HG02885 (cell line): ENCODE data around the gene SNAP47.

Source experiments
- ATAC-seq: cut with Tn5 transposase; IDR thresholded peaks from one replicate; pipeline ENCODE4 v1.9.1; 2021; ENCODE audit warnings: mild to moderate bottlenecking; ENCODE audit not compliant: unreplicated experiment, poor library complexity

Gene SNAP47

GRCh38 chr1:227766015-227766634 lies 30.9 kb downstream of the SNAP47 start:
- no peak for ATAC-seq

- ATAC-seq, result no peak
Observed at GRCh38 chr1:227766653-227767277, 31.5 kb downstream of the SNAP47 start.

DNA sequence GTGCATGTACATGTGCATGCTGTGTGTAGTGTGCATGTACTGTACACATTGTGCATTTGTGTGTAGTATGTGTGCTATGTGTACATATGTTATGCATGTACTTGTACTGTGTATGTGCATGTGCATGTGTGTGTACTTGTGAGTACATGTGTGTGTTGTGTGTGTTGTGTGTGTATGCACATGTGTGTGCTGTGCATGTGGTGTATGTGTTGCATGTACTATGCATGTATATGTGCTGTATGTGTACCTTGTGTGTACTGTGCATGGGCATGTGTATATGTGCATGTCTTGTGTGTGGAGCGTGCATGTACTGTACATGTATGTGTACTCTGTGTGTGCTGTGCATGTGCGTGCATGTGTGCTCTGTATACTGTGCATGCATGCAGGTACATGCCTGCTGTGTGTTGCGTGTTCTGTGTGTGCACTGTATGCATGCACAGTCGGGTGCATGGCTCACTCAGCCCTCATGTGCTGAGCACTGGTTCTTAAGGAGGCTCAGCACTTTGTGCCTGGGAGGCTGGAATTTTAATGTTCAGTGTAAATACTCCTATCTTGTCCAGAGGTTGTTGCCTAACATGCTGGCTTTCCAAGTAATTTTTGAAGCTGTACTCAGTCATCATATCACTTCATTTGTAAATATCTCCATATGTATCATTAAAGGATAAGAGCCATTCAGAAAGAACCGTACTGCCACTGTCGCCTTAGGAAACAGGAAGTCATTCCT lies 32.3 kb downstream of the SNAP47 start:
- no peak for ATAC-seq

DNA sequence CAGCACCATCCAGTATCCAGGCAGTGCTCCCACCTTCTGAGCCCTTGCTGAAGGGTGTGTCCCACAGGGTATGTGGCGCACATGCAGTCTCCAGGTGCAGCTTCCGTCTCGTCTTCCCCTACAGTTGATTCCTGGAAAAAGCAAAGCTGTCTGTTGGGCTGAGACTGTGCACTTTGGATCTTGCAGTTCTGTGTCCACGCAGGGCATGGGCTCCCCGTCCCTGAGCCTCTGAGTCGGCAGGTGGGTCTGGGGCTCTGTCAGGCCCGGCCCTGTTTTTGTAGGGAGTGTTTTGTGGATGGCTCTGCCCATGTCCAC lies 32.8 kb downstream of the SNAP47 start:
- no peak for ATAC-seq

- ATAC-seq, result no peak
Observed at GRCh38 chr1:227768640-227769039, 33.4 kb downstream of the SNAP47 start.

GRCh38 chr1:227769047-227769935 lies 34.1 kb downstream of the SNAP47 start:
- ATAC-seq, result no peak

- ATAC-seq, result no peak
Observed at GRCh38 chr1:227769936-227770494, 34.8 kb downstream of the SNAP47 start.

GRCh38 chr1:227770812-227771211 lies 35.6 kb downstream of the SNAP47 start:
- no peak for ATAC-seq

- ATAC-seq, result no peak
Observed at GRCh38 chr1:227771326-227771725, 36.1 kb downstream of the SNAP47 start.

- ATAC-seq, result no peak
Observed at GRCh38 chr1:227771771-227772170, 36.5 kb downstream of the SNAP47 start.

DNA sequence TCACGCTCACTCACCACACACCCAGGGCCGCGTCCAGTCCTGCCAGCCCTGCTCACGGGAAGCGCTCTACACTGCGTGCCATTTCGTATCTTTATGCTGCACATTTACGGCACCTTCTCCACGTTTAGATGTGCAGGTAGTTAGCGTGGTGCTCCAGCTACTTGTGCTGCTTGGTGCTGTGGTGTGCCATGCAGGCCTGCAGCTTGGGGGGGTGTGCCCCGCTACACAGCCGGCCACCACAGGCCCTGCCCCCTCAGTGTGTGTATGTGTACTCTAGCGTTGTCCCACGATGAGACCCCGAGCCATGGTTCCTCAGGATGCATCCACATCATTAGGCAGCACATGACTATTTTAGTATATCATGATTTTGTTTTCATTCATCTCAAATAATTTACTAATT lies 38.3 kb downstream of the SNAP47 start:
- no peak for ATAC-seq

DNA sequence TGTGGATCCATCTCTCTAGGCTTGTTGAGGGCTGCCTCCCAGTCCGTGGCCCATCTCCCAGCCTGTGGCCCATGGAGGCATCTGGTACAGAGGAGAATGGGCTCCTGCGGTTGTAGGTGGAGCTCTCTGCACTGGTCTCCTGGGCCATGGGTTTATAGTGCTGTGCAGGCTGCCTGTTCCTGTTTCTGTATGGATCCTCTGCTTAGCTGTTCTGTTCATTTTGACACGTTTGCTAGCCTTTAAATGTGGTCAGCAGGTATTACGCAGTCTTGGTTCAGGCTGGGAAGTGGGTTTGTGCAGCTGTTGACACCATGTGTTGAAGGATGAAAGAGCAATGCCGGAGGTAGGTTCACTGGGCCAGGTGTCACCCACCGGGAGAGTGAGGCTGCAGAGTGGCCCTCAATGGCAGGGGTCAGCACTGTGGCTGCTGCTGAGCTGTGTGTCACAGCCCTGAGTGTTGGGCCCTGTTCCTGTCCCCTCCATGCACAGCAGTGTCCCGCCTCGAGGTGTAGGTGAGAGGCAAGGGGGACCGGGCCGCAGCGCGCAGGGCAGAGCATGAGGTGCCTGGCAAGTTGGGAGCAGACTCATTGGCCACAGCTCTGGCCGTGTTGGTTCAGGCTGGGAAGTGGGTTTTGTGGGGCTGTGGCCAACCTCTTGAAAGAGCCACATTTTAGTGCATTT lies 39.0 kb downstream of the SNAP47 start:
- ATAC-seq, result no peak

DNA sequence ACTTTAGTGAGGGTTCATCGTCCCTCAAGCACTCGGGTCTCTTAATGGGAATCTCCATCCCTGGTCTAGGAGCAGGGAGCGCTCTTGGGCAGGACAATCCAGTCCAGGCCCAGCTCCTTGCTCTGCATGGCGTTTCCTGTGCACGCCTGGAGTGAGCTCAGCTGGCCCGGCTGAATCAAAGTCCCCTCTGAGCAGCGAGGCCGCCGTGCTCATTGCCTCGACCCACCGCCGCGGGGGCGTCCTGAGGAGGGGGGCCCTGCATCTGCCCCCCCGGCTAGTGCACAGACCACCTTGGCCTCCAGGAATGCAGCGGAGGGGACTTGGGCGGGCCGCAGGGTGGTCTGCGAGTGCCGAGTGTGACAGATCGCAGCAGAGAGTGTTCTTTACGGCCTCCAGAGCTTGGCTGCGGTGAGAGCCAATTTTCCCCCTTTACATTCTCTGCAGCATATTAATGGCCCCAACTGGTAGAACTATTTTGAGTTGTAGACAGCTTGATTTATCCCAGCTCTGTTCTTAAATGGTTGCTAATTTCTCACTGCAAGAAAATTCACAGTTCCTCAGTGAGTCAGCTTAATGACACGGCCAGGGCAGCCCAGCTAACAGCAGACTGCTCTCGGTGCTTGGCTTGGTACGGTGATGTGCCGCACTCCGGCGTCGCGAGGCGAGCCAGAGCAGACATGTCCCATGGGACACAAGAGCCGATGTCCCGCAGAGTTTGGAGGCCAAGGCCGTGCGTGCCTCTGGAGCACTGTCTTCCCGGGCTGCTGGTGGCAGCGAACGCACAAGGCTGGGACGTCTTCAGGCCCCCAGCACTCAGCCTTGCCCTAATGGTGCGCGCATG lies 39.8 kb downstream of the SNAP47 start:
- ATAC-seq, result no peak

DNA sequence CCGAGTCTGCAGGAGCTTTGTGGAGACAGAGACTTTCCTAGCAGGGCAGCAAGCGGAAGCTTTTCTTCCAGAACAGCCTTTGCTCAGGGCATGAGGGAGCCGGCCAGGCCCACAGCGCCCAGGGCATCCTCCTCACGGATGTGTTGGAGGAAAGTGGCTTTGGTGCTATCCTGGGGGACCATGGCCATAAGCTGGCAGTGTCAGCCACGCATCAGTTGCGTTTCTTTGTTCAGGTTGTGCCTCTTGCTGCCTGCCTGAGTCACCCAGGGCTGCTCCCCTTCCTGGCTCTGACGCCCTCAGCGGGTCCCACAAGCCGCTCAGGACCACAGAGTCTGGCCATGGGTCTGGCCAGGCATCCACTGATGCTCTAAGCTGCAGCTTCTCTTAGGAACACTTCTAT lies 40.6 kb downstream of the SNAP47 start:
- no peak for ATAC-seq

GRCh38 chr1:227776331-227776771 lies 41.1 kb downstream of the SNAP47 start:
- no peak for ATAC-seq

- no peak for ATAC-seq
Observed at GRCh38 chr1:227777156-227777555, 41.9 kb downstream of the SNAP47 start.

DNA sequence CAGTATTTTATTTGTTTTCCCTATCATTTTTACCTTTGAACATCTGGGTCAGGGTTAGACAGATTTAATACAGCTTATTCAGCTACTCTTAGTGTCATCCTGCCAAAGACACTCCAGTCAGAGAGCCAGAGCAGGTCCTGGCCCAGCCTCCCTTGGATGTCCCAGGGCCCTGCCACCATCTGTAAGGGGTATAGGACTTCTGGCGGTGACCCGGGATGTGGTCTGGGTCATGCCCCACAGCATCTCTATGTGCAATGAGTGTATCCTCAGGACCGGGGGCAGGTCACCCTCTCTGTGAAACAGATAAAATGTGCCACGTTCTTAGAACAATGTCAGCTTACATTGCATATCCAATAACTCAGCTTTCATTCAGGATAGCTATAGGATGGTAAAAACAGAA lies 42.4 kb downstream of the SNAP47 start:
- ATAC-seq, result no peak

- ATAC-seq, result no peak
Observed at GRCh38 chr1:227778401-227778947, 43.2 kb downstream of the SNAP47 start.

DNA sequence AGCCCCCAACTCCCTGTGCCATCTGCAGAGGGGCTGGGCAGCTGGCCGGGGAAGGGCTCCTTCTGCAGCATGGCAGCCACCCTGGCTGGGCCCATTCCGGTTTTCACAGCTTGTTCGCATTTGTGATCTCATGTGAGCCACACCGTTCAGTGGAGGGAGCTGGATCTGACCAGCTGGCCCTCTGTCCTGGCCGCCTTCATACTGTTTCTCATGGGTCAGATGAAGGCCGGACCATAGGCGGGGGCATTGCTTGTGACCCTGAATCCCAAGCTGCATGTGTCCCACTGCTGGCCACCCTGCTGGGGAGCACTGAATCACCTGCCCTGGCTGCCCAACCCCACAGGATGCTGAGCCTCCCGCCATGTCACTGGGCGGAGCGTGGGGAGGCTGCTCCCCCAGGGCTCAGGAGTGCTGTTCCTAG lies 43.8 kb downstream of the SNAP47 start:
- no peak for ATAC-seq
